Lower leg skin (tissue), 4 donors: ENCODE results near the gene IST1. TPM values are rescaled to one million over a fixed set of nuclear protein-coding genes. Genes with fewer than 3 reads are reported as not detected.

Experiments used
- DNase-seq, 2 donors: peaks; one replicate each; pipeline ENCODE4 v3.0.0-alpha.2; 2019; ENCODE audit warnings: low spot score in 2 of 2
- H3K4me3 ChIP-seq: fragments of 200-600 bp; sonication (generic); 2 replicates; pipeline ENCODE4 v1.5.1; 2017; ENCODE audit warnings: mild to moderate bottlenecking, low read depth; ENCODE audit not compliant: poor library complexity, severe bottlenecking
- CTCF ChIP-seq, 3 donors: fragments of 450-650 bp; IDR thresholded peaks; one replicate each; pipeline ENCODE4 v1.5.1; 2016; ENCODE audit warnings: antibody characterized with exemption in 3 of 3, mild to moderate bottlenecking in 3 of 3, moderate library complexity in 2 of 3
- POLR2A ChIP-seq, 2 donors: fragments of 450-650 bp; IDR thresholded peaks; one replicate each; pipeline ENCODE4 v1.6.1; 2016 to 2017; ENCODE audit warnings: antibody characterized with exemption in 2 of 2, mild to moderate bottlenecking in 1 of 2, moderate library complexity in 1 of 2
- WGBS, 2 donors: methylation state at CpG; one replicate each; pipeline ENCODE4 v1.1.5; 2018; 5-methylcytosine and 5-hydroxymethylcytosine counted together
- intact Hi-C: fragments of 100-400 bp; cut with DNase I; formaldehyde crosslinking; loops from one replicate; pipeline ENCODE4 v1.15.0; 2023; ENCODE audit warnings: low total_unique reads
- total RNA-seq, 4 donors: library from RNA; depleted of rRNA; stranded (reverse); fragments of >200 nt; gene quantifications; one replicate each; pipeline ENCODE4 v1.1.0, GENCODE V29; 2016

IST1 gene
- total RNA-seq, 4 donors from 2014 or later = 153 to 227 (median 197) TPM

GRCh38 chr16:71851746-71852145 lies 43.6 kb upstream of the IST1 start:
- intact Hi-C loops = no loop called here
- TF ChIP-seq CTCF (IDR thresholded peaks at IDR 0.05) = no peak
- no peak for TF ChIP-seq POLR2A (IDR thresholded peaks at IDR 0.05)
- DNase-seq = no peak
- no peak overlapping the region for H3K4me3 ChIP-seq
- WGBS, 2 donors = 68 to 78% methylated on average over 8 of the region's 8 CpGs

- intact Hi-C loops = no loop called here
- no peak for TF ChIP-seq POLR2A (IDR thresholded peaks at IDR 0.05)
- no peak for TF ChIP-seq CTCF (IDR thresholded peaks at IDR 0.05)
- H3K4me3 ChIP-seq = no peak overlapping the region
- 59 to 80% methylated on average over 3 of the region's 3 CpGs for WGBS, 2 donors
- DNase-seq = no peak
Observed at GRCh38 chr16:71852158-71852557, 43.2 kb upstream of the IST1 start.

GRCh38 chr16:71852561-71852960 lies 42.8 kb upstream of the IST1 start:
- TF ChIP-seq CTCF (IDR thresholded peaks at IDR 0.05) (no peak), POLR2A (IDR thresholded peaks at IDR 0.05) (no peak)
- DNase-seq = no peak
- intact Hi-C loops = no loop called here
- WGBS, 2 donors = 96 to 100% methylated on average over 4 of the region's 4 CpGs
- no peak overlapping the region for H3K4me3 ChIP-seq

- 88 to 90% methylated on average over 4 of the region's 4 CpGs for WGBS, 2 donors
- TF ChIP-seq POLR2A (IDR thresholded peaks at IDR 0.05) (no peak), CTCF (IDR thresholded peaks at IDR 0.05) (no peak)
- intact Hi-C loops = no loop called here
- H3K4me3 ChIP-seq = no peak overlapping the region
- DNase-seq = no peak
Observed at GRCh38 chr16:71853413-71853812, 41.9 kb upstream of the IST1 start.

- TF ChIP-seq POLR2A (IDR thresholded peaks at IDR 0.05) (no peak), CTCF (IDR thresholded peaks at IDR 0.05) (no peak)
- DNase-seq = no peak
- WGBS, 2 donors = 83 to 86% methylated on average over 4 of the region's 4 CpGs
- intact Hi-C loops = no loop called here
- no peak overlapping the region for H3K4me3 ChIP-seq
Observed at GRCh38 chr16:71854369-71854948, 40.9 kb upstream of the IST1 start.
